Transverse colon (tissue), 4 donors: ENCODE data around the gene CIRBP. TPM values are rescaled to one million over a fixed set of nuclear protein-coding genes. Genes with fewer than 3 reads are reported as not detected.

Experiments
- DNase-seq: peaks from one replicate; pipeline ENCODE4 v3.0.0-alpha.2; 2019
- H3K27ac ChIP-seq, 4 donors: fragments of 200-600 bp; sonication (generic); 2 replicates each; pipeline ENCODE4 v1.5.1; 2016 to 2018; ENCODE audit warnings: inconsistent platforms in 4 of 4
- H3K27me3 ChIP-seq: fragments of 200-600 bp; sonication (generic); 2 replicates; pipeline ENCODE4 v1.5.1; 2017; ENCODE audit warnings: inconsistent platforms
- H3K36me3 ChIP-seq, 4 donors: fragments of 200-600 bp; sonication (generic); 2 replicates each; pipeline ENCODE4 v1.5.1; 2017 to 2019; ENCODE audit warnings: inconsistent platforms in 4 of 4
- H3K4me1 ChIP-seq, 4 donors: fragments of 200-600 bp; sonication (generic); 2 replicates each; pipeline ENCODE4 v1.5.1; 2017 to 2020; ENCODE audit warnings: inconsistent platforms in 4 of 4
- H3K4me3 ChIP-seq, 4 donors: fragments of 200-600 bp; sonication (generic); 1 replicate in 1 of 4; 2 replicates in 3 of 4; pipeline versions ENCODE4 v1.5.1 to v1.6.1; 2017 to 2019; ENCODE audit warnings: inconsistent platforms in 4 of 4
- H3K9me3 ChIP-seq, 2 donors: fragments of 200-600 bp; sonication (generic); 2 replicates each; pipeline ENCODE4 v1.5.1; 2017 to 2019; ENCODE audit warnings: inconsistent platforms in 2 of 2
- CTCF ChIP-seq, 5 experiments: fragments of 200-600 bp in 3 of 5; fragments of 450-650 bp in 2 of 5; sonication (generic) in 3 of 5; IDR thresholded peaks; 1 replicate in 2 of 5; 2 replicates in 3 of 5; pipeline ENCODE4 v1.5.1; 2016 to 2017; ENCODE audit warnings: antibody characterized with exemption in 5 of 5, inconsistent platforms in 3 of 5, mild to moderate bottlenecking in 2 of 5, moderate library complexity in 1 of 5
- EP300 ChIP-seq: sonication (generic); formaldehyde crosslinking; IDR thresholded peaks from one replicate; pipeline ENCODE4 v1.6.1; 2017; ENCODE audit warnings: antibody characterized with exemption, low read depth
- POLR2A ChIP-seq: fragments of 450-650 bp; IDR thresholded peaks from one replicate; pipeline ENCODE4 v1.6.1; 2016; ENCODE audit warnings: antibody characterized with exemption, mild to moderate bottlenecking, moderate library complexity
- POLR2AphosphoS5 ChIP-seq, 3 donors: sonication (generic); formaldehyde crosslinking; IDR thresholded peaks; one replicate each; pipeline ENCODE4 v1.6.1; 2016; ENCODE audit warnings: antibody characterized with exemption in 3 of 3
- WGBS, 2 donors: methylation state at CpG; one replicate each; pipeline ENCODE4 v1.1.5; 2018; ENCODE audit warnings: low coverage in 1 of 2; 5-methylcytosine and 5-hydroxymethylcytosine counted together
- in situ Hi-C, 4 donors: fragments of 200-750 bp; cut with MboI; loops; one replicate each; pipeline versions ENCODE4 v1.15.0 to v1.15.1; 2017; ENCODE audit warnings: low sequenced_read_pairs in 3 of 4, low pct_ligation_motif_present in 1 of 4, low pct_unique_long_range_greater_than_20kb in 1 of 4
- intact Hi-C: fragments of 100-400 bp; cut with DNase I; formaldehyde crosslinking; loops from one replicate; pipeline ENCODE4 v1.15.1; 2023; ENCODE audit warnings: low total_unique reads
- total RNA-seq, 4 donors: library from RNA; depleted of rRNA; stranded (reverse); fragments of >200 nt; gene quantifications; one replicate each; pipeline ENCODE4 v1.1.0, GENCODE V29; 2016

Gene CIRBP
- total RNA-seq, 4 donors from 2014 or later = 431 to 488 (median 460) TPM

- in situ Hi-C loops (no loop called here), intact Hi-C loops (no loop called here)
- peaks cover 56 to 76% (median 70%) of the 10 kb centered on the region in 4 donors for H3K4me1 ChIP-seq
- TF ChIP-seq EP300 = peak; percentile 20
- peak; percentile 21 for TF ChIP-seq POLR2A
- no peak for TF ChIP-seq CTCF (IDR thresholded peaks at IDR 0.05)
- TF ChIP-seq POLR2AphosphoS5 (IDR thresholded peaks at IDR 0.05) = peak; percentile 5 to 68 (median 64)
- WGBS, 2 donors = 73% methylated on average over 26 of the region's 26 CpGs; no CpG with 5 or more reads in 1 of the 2 donors
- H3K9me3 ChIP-seq = no peaks in the 10 kb centered on the region
- peak overlapping the region; percentile 98 to 100 (median 98) for H3K27ac ChIP-seq
- no peaks in the 10 kb centered on the region for H3K27me3 ChIP-seq
- no peaks in the 10 kb centered on the region for H3K36me3 ChIP-seq
- peak; percentile 79 for DNase-seq
- peak overlapping the region in 1 of 4 donors; percentile 58 for H3K4me3 ChIP-seq
Observed at GRCh38 chr19:1264801-1265614, 4.1 kb upstream of the CIRBP start.

- peaks cover 54 to 76% (median 70%) of the 10 kb centered on the region in 4 donors for H3K4me1 ChIP-seq
- H3K27ac ChIP-seq = peak overlapping the region; percentile 98 to 100 (median 98)
- no peaks in the 10 kb centered on the region for H3K9me3 ChIP-seq
- peak; percentile 64 for DNase-seq
- 17% methylated on average over 25 of the region's 28 CpGs; no CpG with 5 or more reads in 1 of the 2 donors for WGBS, 2 donors
- no peaks in the 10 kb centered on the region for H3K27me3 ChIP-seq
- intact Hi-C loops (no loop called here), in situ Hi-C loops (no loop called here)
- no peaks in the 10 kb centered on the region for H3K36me3 ChIP-seq
- H3K4me3 ChIP-seq = peak overlapping the region in 2 of 4 donors; percentile 58 to 62
- TF ChIP-seq EP300 (peak; percentile 51), CTCF (IDR thresholded peaks at IDR 0.05) (no peak)
Observed at GRCh38 chr19:1265615-1266128, 3.5 kb upstream of the CIRBP start.

GRCh38 chr19:1266129-1266915 lies 2.8 kb upstream of the CIRBP start:
- WGBS, 2 donors = 1% methylated on average over 61 of the region's 84 CpGs; no CpG with 5 or more reads in 1 of the 2 donors
- Histone ChIP-seq H3K4me1 (peaks cover 59 to 80% (median 74%) of the 10 kb centered on the region in 4 donors), H3K27ac (peak overlapping the region; percentile 98 to 100 (median 98)), H3K4me3 (peak overlapping the region; percentile 32 to 62 (median 49)), H3K27me3 (no peaks in the 10 kb centered on the region), H3K9me3 (no peaks in the 10 kb centered on the region), H3K36me3 (no peaks in the 10 kb centered on the region)
- TF ChIP-seq POLR2A = peak; percentile 36
- TF ChIP-seq EP300 = no peak
- peak in 1 of 5 experiments; percentile 10 for TF ChIP-seq CTCF (IDR thresholded peaks at IDR 0.05)
- peak in 2 of 3 donors; percentile 47 to 53 for TF ChIP-seq POLR2AphosphoS5 (IDR thresholded peaks at IDR 0.05)
- in situ Hi-C loops (no loop called here), intact Hi-C loops (no loop called here)
- peak; percentile 95 for DNase-seq
